ENCODE measurements around the gene CAMSAP2. TPM values are rescaled to one million over a fixed set of nuclear protein-coding genes. Genes with fewer than 3 reads are reported as not detected.

Gene CAMSAP2
- total and polyA plus RNA-seq, 2 of the 4 experiments (the other 2 are of a cell fraction): 8.3 to 29.4 TPM

- no TSS peak for BruUV-seq (replicated peaks)
- H3K14ac ChIP-seq (replicated peaks; ENCODE audit: low read depth, low read length): peak overlapping the region; percentile 94
- ChIA-PET CTCF (no interaction called here), POLR2A (ENCODE audit: unreplicated experiment) (interaction anchor here (1.7 kb wide), 1 partner anchor 69 kb away, joined by 11 read pairs; the partner anchor contains the start of gene DDX59)
- peak overlapping the region; percentile 100 for H2AFZ ChIP-seq (replicated peaks; ENCODE audit: low read length, poor library complexity)
- peaks cover 34% of the 10 kb centered on the region for H4K20me1 ChIP-seq (ENCODE audit: insufficient read depth, low read length)
- H3K4me1 ChIP-seq (ENCODE audit: control insufficient read depth, insufficient read depth, low read length): no peaks in the 10 kb centered on the region; the same call in 1 of the 2 replicates
- H3K27me3 ChIP-seq (ENCODE audit: control insufficient read depth, insufficient read depth, low read length): no peaks in the 10 kb centered on the region
- intact Hi-C loops (cut with micrococcal nuclease) (loop anchor here (1.0 kb wide), 2 partner anchors 9 to 69 kb away; no protein-coding TSS in a partner anchor), dilution Hi-C loops (cut with HindIII; ENCODE audit: low sequenced_read_pairs, unreplicated experiment) (no loop called here), in situ Hi-C loops (cut with MboI; ENCODE audit: low sequenced_read_pairs) (no loop called here)
- no peaks in the 10 kb centered on the region for H3K36me3 ChIP-seq (ENCODE audit: control insufficient read depth, insufficient read depth, low read length)
- H2AK9ac ChIP-seq (replicated peaks; ENCODE audit: low read depth, low read length, poor library complexity): peak overlapping the region; percentile 98
- H3K27ac ChIP-seq (ENCODE audit: insufficient read depth, low read length): peak overlapping the region; percentile 100
- peak overlapping the region; percentile 99 for H2BK5ac ChIP-seq (ENCODE audit: low read depth, low read length, poor library complexity, severe bottlenecking)
- H2BK15ac ChIP-seq (ENCODE audit: low read depth, low read length): peak overlapping the region; percentile 88; the same call in 1 of the 3 replicates
- peak overlapping the region; percentile 50 for H3K4me2 ChIP-seq (ENCODE audit: low read depth, low read length)
- peak overlapping the region; percentile 94 to 95 for H4K8ac ChIP-seq (ENCODE audit: low read depth in 2 of 2, low read length in 2 of 2)
- H3K56ac ChIP-seq (ENCODE audit: extremely low read depth, insufficient read depth, low read length): peak overlapping the region; percentile 95
- H3K4ac ChIP-seq (ENCODE audit: low read depth, low read length): peak overlapping the region; percentile 97
- H4K91ac ChIP-seq (ENCODE audit: insufficient read depth, low read depth, low read length): peak overlapping the region; percentile 96
- peak; percentile 77 for DNase-seq
- H3K4me3 ChIP-seq (ENCODE audit: insufficient read depth, low read depth, low read length): peak overlapping the region; percentile 96
- H3K23ac ChIP-seq (ENCODE audit: low read depth, low read length): peak overlapping the region; percentile 95
- 1% methylated on average over 31 of the region's 80 CpGs; no CpG with 5 or more reads in 1 of the 2 experiments for WGBS, 2 experiments (ENCODE audit: extremely low coverage in 2 of 2, insufficient read length in 1 of 2)
- peak overlapping the region; percentile 98 for H3K9ac ChIP-seq (ENCODE audit: low read depth, low read length)
- no peaks in the 10 kb centered on the region for H3K9me3 ChIP-seq (ENCODE audit: control insufficient read depth, insufficient read depth, low read length)
- peak overlapping the region; percentile 91 for H3K18ac ChIP-seq (ENCODE audit: low read depth, low read length)
- H4K5ac ChIP-seq (ENCODE audit: low read depth, low read length): peak overlapping the region; percentile 92
- peak overlapping the region; percentile 91 for H2BK120ac ChIP-seq (ENCODE audit: low read depth, low read length)
- no peak overlapping the region; the same call in 1 of the 2 replicates for H2BK20ac ChIP-seq (ENCODE audit: low read depth, low read length)
- peaks cover 3 to 24% of the 10 kb centered on the region in 2 experiments; a peak in 2 of 4 replicates for H3K79me1 ChIP-seq (ENCODE audit: low read depth in 1 of 2, low read length in 2 of 2)
- H2AK5ac ChIP-seq (ENCODE audit: low read depth, low read length): peak overlapping the region; percentile 84
- H3K9me1 ChIP-seq (ENCODE audit: insufficient read depth, low read length): peaks cover 4% of the 10 kb centered on the region; the same call in 1 of the 2 replicates
- peak; percentile 80 for ATAC-seq (ENCODE audit: low read depth)
- TF ChIP-seq MXI1 (IDR thresholded peaks at IDR 0.05; ENCODE audit: borderline replicate concordance, low read depth, low read length) (peak; percentile 52; the same call in 1 of the 2 replicates), POLR2A (IDR thresholded peaks at IDR 0.05; ENCODE audit: low read depth, low read length) (peak; percentile 79), CTCF (conservative IDR thresholded peaks at IDR 0.05; ENCODE audit: low read depth, low read length) (no peak), MAFK (IDR thresholded peaks at IDR 0.05; ENCODE audit: low read depth, low read length) (no peak), USF2 (IDR thresholded peaks at IDR 0.05; ENCODE audit: low read depth, low read length) (no peak; the same call in 1 of the 2 replicates), RCOR1 (IDR thresholded peaks at IDR 0.05; ENCODE audit: insufficient replicate concordance, low read length) (no peak), ELK1 (IDR thresholded peaks at IDR 0.05; ENCODE audit: borderline replicate concordance, low read depth, low read length) (no peak), FOS (IDR thresholded peaks at IDR 0.05; ENCODE audit: low read depth, low read length) (no peak), BHLHE40 (IDR thresholded peaks at IDR 0.05; ENCODE audit: low read depth, low read length) (peak; percentile 69), RAD21 (IDR thresholded peaks at IDR 0.05; ENCODE audit: low read length) (no peak), RFX5 (IDR thresholded peaks at IDR 0.05; ENCODE audit: low read depth, low read length) (no peak), SMC3 (IDR thresholded peaks at IDR 0.05; ENCODE audit: low read depth, low read length) (0 out of 2 replicates have a peak, but pooled peaks have one; percentile 3), NFE2L2 (IDR thresholded peaks at IDR 0.05; ENCODE audit: low read depth, low read length) (no peak), CHD1 (IDR thresholded peaks at IDR 0.05; ENCODE audit: low read depth, low read length) (no peak)
Observed at GRCh38 chr1:200738949-200739651, 407 bp downstream of the CAMSAP2 start.

Data from IMR-90 (cell line).